Activated T-helper 2 cell treated with anti-CD3 and anti-CD28 coated beads, Interferon-gamma antibody, Interleukin-2, Interleukin-4, amounts not matched to agents 10 μg/mL and 5 μg/mL and 100 μg/mL, durations not matched to agents 14 hours and 24 hours and 36 hours (primary cell): ENCODE results near the gene MYOC. TPM values are rescaled to one million over a fixed set of nuclear protein-coding genes. Genes with fewer than 3 reads are reported as not detected.
"Not testable (repeated sequence)": the region's sequence is repeated elsewhere in the genome, so short reads cannot be mapped to it uniquely, and the experiment has no call there.

Experiments used
- DNase-seq: peaks from one replicate; pipeline ENCODE4 v3.0.0; 2021; ENCODE audit warnings: low spot score
- H3K27ac Mint-ChIP-seq: one replicate; pipeline ENCODE4 v1.8.0; 2021; ENCODE audit warnings: mixed read lengths
- H3K27me3 Mint-ChIP-seq: one replicate; pipeline ENCODE4 v1.8.0; 2021; ENCODE audit warnings: low read depth, mixed read lengths
- H3K36me3 Mint-ChIP-seq: one replicate; pipeline ENCODE4 v1.8.0; 2021; ENCODE audit warnings: low read depth, mixed read lengths
- H3K4me1 Mint-ChIP-seq: one replicate; pipeline ENCODE4 v1.8.0; 2021; ENCODE audit warnings: low read depth, mixed read lengths
- H3K4me3 Mint-ChIP-seq: one replicate; pipeline ENCODE4 v1.8.0; 2021; ENCODE audit warnings: low read depth, mild to moderate bottlenecking, moderate library complexity, mixed read lengths
- H3K9me3 Mint-ChIP-seq: one replicate; pipeline ENCODE4 v1.8.0; 2021; ENCODE audit warnings: mixed read lengths
- intact Hi-C: fragments of 100-400 bp; cut with micrococcal nuclease; formaldehyde crosslinking; loops from one replicate; pipeline ENCODE4 v1.15.1; 2023
- total RNA-seq: library from RNA; stranded (reverse); gene quantifications from 2 replicates; pipeline ENCODE4 v1.2.3, GENCODE V29; 2022

Gene MYOC
- total RNA-seq: not detected in 2 replicates

- Mint-ChIP-seq H3K4me3 (no peak within 1 kb of the TSS), H3K4me1 (peaks cover 10% of the 10 kb centered on the region), H3K27me3 (peaks cover 21% of the 10 kb centered on the region), H3K36me3 (no peaks in the 10 kb centered on the region), H3K9me3 (no peaks in the 10 kb centered on the region), H3K27ac (no peak within 1 kb of the TSS)
- DNase-seq: no peak
- intact Hi-C loops: no loop called here
Measured at GRCh38 chr1:171652234-171652822, at the start of gene MYOC. Gene MYOC (minus strand): TSS chr1:171652688. CDS start chr1:171652611, 77 bp downstream.

GRCh38 chr1:171699531-171699930 lies 47.0 kb upstream of the MYOC start:
- Mint-ChIP-seq H3K9me3 (peaks cover 4% of the 10 kb centered on the region), H3K36me3 (peaks cover 16% of the 10 kb centered on the region), H3K27ac (no peak overlapping the region), H3K4me3 (no peak overlapping the region), H3K27me3 (no peaks in the 10 kb centered on the region), H3K4me1 (no peaks in the 10 kb centered on the region)
- DNase-seq: no peak
- intact Hi-C loops: no loop called here

- DNase-seq, H3K27me3 Mint-ChIP-seq, H3K36me3 Mint-ChIP-seq, H3K27ac Mint-ChIP-seq, H3K4me1 Mint-ChIP-seq, H3K9me3 Mint-ChIP-seq, intact Hi-C loops, H3K4me3 Mint-ChIP-seq: not testable (repeated sequence)
Measured at GRCh38 chr1:171695772-171696171, 43.3 kb upstream of the MYOC start.

- H3K9me3 Mint-ChIP-seq, intact Hi-C loops, H3K4me1 Mint-ChIP-seq, H3K27me3 Mint-ChIP-seq, DNase-seq, H3K36me3 Mint-ChIP-seq, H3K27ac Mint-ChIP-seq, H3K4me3 Mint-ChIP-seq: not testable (repeated sequence)
Measured at GRCh38 chr1:171693541-171693940, 41.1 kb upstream of the MYOC start.

GRCh38 chr1:171683870-171684269 lies 31.4 kb upstream of the MYOC start:
- Mint-ChIP-seq H3K27ac (no peak overlapping the region), H3K27me3 (no peaks in the 10 kb centered on the region), H3K9me3 (no peaks in the 10 kb centered on the region)

GRCh38 chr1:171680339-171680738 lies 27.9 kb upstream of the MYOC start:
- H3K27ac Mint-ChIP-seq: no peak overlapping the region
- H3K9me3 Mint-ChIP-seq: no peaks in the 10 kb centered on the region
- DNase-seq: no peak
- H3K4me1 Mint-ChIP-seq: no peaks in the 10 kb centered on the region
- no peaks in the 10 kb centered on the region for H3K36me3 Mint-ChIP-seq
- no peak overlapping the region for H3K4me3 Mint-ChIP-seq
- H3K27me3 Mint-ChIP-seq: peaks cover 9% of the 10 kb centered on the region
- intact Hi-C loops: no loop called here

More at GRCh38 chr1:171683870-171684269, 31.4 kb upstream of the MYOC start:
- intact Hi-C loops: no loop called here
- Mint-ChIP-seq H3K4me3 (no peak overlapping the region), H3K36me3 (no peaks in the 10 kb centered on the region), H3K4me1 (no peaks in the 10 kb centered on the region)
- no peak for DNase-seq

GRCh38 chr1:171676823-171677222 lies 24.3 kb upstream of the MYOC start:
- no peaks in the 10 kb centered on the region for H3K9me3 Mint-ChIP-seq
- H3K27me3 Mint-ChIP-seq: peaks cover 28% of the 10 kb centered on the region
- H3K4me3 Mint-ChIP-seq: no peak overlapping the region

GRCh38 chr1:171674431-171675405 lies 22.2 kb upstream of the MYOC start:
- no peak for DNase-seq
- H3K9me3 Mint-ChIP-seq: no peaks in the 10 kb centered on the region
- H3K4me3 Mint-ChIP-seq: no peak overlapping the region
- peaks cover 28% of the 10 kb centered on the region for H3K27me3 Mint-ChIP-seq
- H3K36me3 Mint-ChIP-seq: no peaks in the 10 kb centered on the region
- H3K27ac Mint-ChIP-seq: no peak overlapping the region
- intact Hi-C loops: no loop called here
- no peaks in the 10 kb centered on the region for H3K4me1 Mint-ChIP-seq

More at GRCh38 chr1:171676823-171677222, 24.3 kb upstream of the MYOC start:
- intact Hi-C loops: no loop called here
- DNase-seq: no peak
- Mint-ChIP-seq H3K36me3 (no peaks in the 10 kb centered on the region), H3K4me1 (no peaks in the 10 kb centered on the region), H3K27ac (no peak overlapping the region)

- Mint-ChIP-seq H3K36me3 (no peaks in the 10 kb centered on the region), H3K4me3 (no peak overlapping the region), H3K9me3 (no peaks in the 10 kb centered on the region), H3K27me3 (peaks cover 22% of the 10 kb centered on the region), H3K27ac (no peak overlapping the region), H3K4me1 (no peaks in the 10 kb centered on the region)
- intact Hi-C loops: no loop called here
- DNase-seq: no peak
Measured at GRCh38 chr1:171670739-171671138, 18.3 kb upstream of the MYOC start.

GRCh38 chr1:171668372-171668771 lies 15.9 kb upstream of the MYOC start:
- Mint-ChIP-seq H3K27ac (no peak overlapping the region), H3K9me3 (no peaks in the 10 kb centered on the region), H3K4me1 (no peaks in the 10 kb centered on the region), H3K36me3 (no peaks in the 10 kb centered on the region), H3K27me3 (peaks cover 15% of the 10 kb centered on the region), H3K4me3 (no peak overlapping the region)
- DNase-seq: no peak
- intact Hi-C loops: no loop called here

- Mint-ChIP-seq H3K4me1 (no peaks in the 10 kb centered on the region), H3K9me3 (no peaks in the 10 kb centered on the region), H3K27ac (no peak overlapping the region), H3K36me3 (no peaks in the 10 kb centered on the region), H3K27me3 (peaks cover 9% of the 10 kb centered on the region), H3K4me3 (no peak overlapping the region)
- no peak for DNase-seq
- intact Hi-C loops: no loop called here
Measured at GRCh38 chr1:171666114-171666769, 13.8 kb upstream of the MYOC start.

- H3K27ac Mint-ChIP-seq: no peak overlapping the region
- H3K4me1 Mint-ChIP-seq: no peaks in the 10 kb centered on the region
- H3K4me3 Mint-ChIP-seq: no peak overlapping the region
- no peaks in the 10 kb centered on the region for H3K9me3 Mint-ChIP-seq
- no peaks in the 10 kb centered on the region for H3K36me3 Mint-ChIP-seq
- DNase-seq: no peak
- intact Hi-C loops: no loop called here
- H3K27me3 Mint-ChIP-seq: peaks cover 9% of the 10 kb centered on the region
Measured at GRCh38 chr1:171664976-171665375, 12.5 kb upstream of the MYOC start.
